Activated T-helper 2 cell treated with anti-CD3 and anti-CD28 coated beads, Interferon-gamma antibody, Interleukin-2, Interleukin-4, amounts not matched to agents 10 μg/mL and 5 μg/mL and 100 μg/mL, durations not matched to agents 14 hours and 24 hours and 36 hours (primary cell): ENCODE data around the gene TAF3. TPM values are rescaled to one million over a fixed set of nuclear protein-coding genes. Genes with fewer than 3 reads are reported as not detected.
A peak's percentile ranks its signal among the peaks of the same experiment; 100 is the strongest.
"Not testable (repeated sequence)": the region's sequence is repeated elsewhere in the genome, so short reads cannot be mapped to it uniquely, and the experiment has no call there.

Source experiments
- DNase-seq: peaks from one replicate; pipeline ENCODE4 v3.0.0; 2021; ENCODE audit warnings: low spot score
- H3K27ac Mint-ChIP-seq: one replicate; pipeline ENCODE4 v1.8.0; 2021; ENCODE audit warnings: mixed read lengths
- H3K27me3 Mint-ChIP-seq: one replicate; pipeline ENCODE4 v1.8.0; 2021; ENCODE audit warnings: low read depth, mixed read lengths
- H3K36me3 Mint-ChIP-seq: one replicate; pipeline ENCODE4 v1.8.0; 2021; ENCODE audit warnings: low read depth, mixed read lengths
- H3K4me1 Mint-ChIP-seq: one replicate; pipeline ENCODE4 v1.8.0; 2021; ENCODE audit warnings: low read depth, mixed read lengths
- H3K4me3 Mint-ChIP-seq: one replicate; pipeline ENCODE4 v1.8.0; 2021; ENCODE audit warnings: low read depth, mild to moderate bottlenecking, moderate library complexity, mixed read lengths
- H3K9me3 Mint-ChIP-seq: one replicate; pipeline ENCODE4 v1.8.0; 2021; ENCODE audit warnings: mixed read lengths
- intact Hi-C: fragments of 100-400 bp; cut with micrococcal nuclease; formaldehyde crosslinking; loops from one replicate; pipeline ENCODE4 v1.15.1; 2023
- total RNA-seq: library from RNA; stranded (reverse); gene quantifications from 2 replicates; pipeline ENCODE4 v1.2.3, GENCODE V29; 2022

The TAF3 gene, protein sequence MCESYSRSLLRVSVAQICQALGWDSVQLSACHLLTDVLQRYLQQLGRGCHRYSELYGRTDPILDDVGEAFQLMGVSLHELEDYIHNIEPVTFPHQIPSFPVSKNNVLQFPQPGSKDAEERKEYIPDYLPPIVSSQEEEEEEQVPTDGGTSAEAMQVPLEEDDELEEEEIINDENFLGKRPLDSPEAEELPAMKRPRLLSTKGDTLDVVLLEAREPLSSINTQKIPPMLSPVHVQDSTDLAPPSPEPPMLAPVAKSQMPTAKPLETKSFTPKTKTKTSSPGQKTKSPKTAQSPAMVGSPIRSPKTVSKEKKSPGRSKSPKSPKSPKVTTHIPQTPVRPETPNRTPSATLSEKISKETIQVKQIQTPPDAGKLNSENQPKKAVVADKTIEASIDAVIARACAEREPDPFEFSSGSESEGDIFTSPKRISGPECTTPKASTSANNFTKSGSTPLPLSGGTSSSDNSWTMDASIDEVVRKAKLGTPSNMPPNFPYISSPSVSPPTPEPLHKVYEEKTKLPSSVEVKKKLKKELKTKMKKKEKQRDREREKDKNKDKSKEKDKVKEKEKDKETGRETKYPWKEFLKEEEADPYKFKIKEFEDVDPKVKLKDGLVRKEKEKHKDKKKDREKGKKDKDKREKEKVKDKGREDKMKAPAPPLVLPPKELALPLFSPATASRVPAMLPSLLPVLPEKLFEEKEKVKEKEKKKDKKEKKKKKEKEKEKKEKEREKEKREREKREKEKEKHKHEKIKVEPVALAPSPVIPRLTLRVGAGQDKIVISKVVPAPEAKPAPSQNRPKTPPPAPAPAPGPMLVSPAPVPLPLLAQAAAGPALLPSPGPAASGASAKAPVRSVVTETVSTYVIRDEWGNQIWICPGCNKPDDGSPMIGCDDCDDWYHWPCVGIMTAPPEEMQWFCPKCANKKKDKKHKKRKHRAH
- 17.4 and 17.9 TPM in 2 replicates for total RNA-seq

GRCh38 chr10:7818295-7819120 lies at the start of gene TAF3:
TAF3 (plus strand) TSS chr10:7818505; CDS start chr10:7818710, 205 bp downstream.
- peak; percentile 91 for DNase-seq
- peak within 1 kb of the TSS; percentile 91 for H3K27ac Mint-ChIP-seq
- H3K27me3 Mint-ChIP-seq: peaks cover 8% of the 10 kb centered on the region
- H3K4me3 Mint-ChIP-seq: peak within 1 kb of the TSS; percentile 98
- H3K4me1 Mint-ChIP-seq: peaks cover 24% of the 10 kb centered on the region
- H3K9me3 Mint-ChIP-seq: no peaks in the 10 kb centered on the region
- intact Hi-C loops: loop anchor here (1.0 kb wide), 1 partner anchor 30 kb away; the partner anchor contains the start of gene ATP5F1C
- H3K36me3 Mint-ChIP-seq: peaks cover 8% of the 10 kb centered on the region

- Mint-ChIP-seq H3K4me3 (no peak overlapping the region), H3K9me3 (no peaks in the 10 kb centered on the region), H3K27ac (no peak overlapping the region), H3K27me3 (no peaks in the 10 kb centered on the region), H3K36me3 (peaks cover 57% of the 10 kb centered on the region), H3K4me1 (no peaks in the 10 kb centered on the region)
- DNase-seq: no peak
- intact Hi-C loops: no loop called here
Measured at GRCh38 chr10:7773845-7774801, 44.2 kb upstream of the TAF3 start.

- H3K4me1 Mint-ChIP-seq: peaks cover 3% of the 10 kb centered on the region
- H3K27me3 Mint-ChIP-seq: no peaks in the 10 kb centered on the region
- no peak overlapping the region for H3K4me3 Mint-ChIP-seq
- no peak overlapping the region for H3K27ac Mint-ChIP-seq
- peaks cover 66% of the 10 kb centered on the region for H3K36me3 Mint-ChIP-seq
- H3K9me3 Mint-ChIP-seq: no peaks in the 10 kb centered on the region
- DNase-seq: no peak
- intact Hi-C loops: no loop called here
Measured at GRCh38 chr10:7776777-7777176, 41.5 kb upstream of the TAF3 start.

GRCh38 chr10:7782194-7782593 lies 36.1 kb upstream of the TAF3 start:
- DNase-seq, H3K27me3 Mint-ChIP-seq, H3K27ac Mint-ChIP-seq, H3K9me3 Mint-ChIP-seq, H3K4me3 Mint-ChIP-seq: not testable (repeated sequence)
- intact Hi-C loops: loop anchor here (10.0 kb wide), 1 partner anchor 1523 kb away; no protein-coding TSS in a partner anchor
- Mint-ChIP-seq H3K36me3 (peaks cover 44% of the 10 kb centered on the region), H3K4me1 (peaks cover 17% of the 10 kb centered on the region)

DNA sequence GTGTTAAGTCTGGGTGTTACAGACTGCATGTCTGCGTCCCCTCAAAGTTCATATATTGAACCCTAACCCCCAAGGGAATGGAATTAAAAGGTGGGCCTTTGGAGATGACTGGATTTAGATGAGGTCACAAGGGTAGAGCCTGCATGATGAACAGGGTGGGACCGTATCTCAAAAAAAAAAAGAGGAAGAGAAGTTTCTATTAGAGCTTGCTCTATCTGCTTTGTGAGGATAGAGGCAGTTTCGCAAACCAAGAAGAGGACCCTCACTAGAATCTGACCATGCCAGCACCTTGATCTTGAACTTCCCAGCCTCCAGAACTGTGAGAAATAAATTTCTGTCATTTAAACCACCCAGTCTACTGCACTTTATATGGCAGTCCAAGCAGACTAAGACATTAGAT lies 31.9 kb upstream of the TAF3 start:
- peaks cover 26% of the 10 kb centered on the region for H3K4me1 Mint-ChIP-seq
- H3K27me3 Mint-ChIP-seq: no peaks in the 10 kb centered on the region
- intact Hi-C loops: loop anchor here (10.0 kb wide), 1 partner anchor 1518 kb away; no protein-coding TSS in a partner anchor
- H3K4me3 Mint-ChIP-seq: no peak overlapping the region
- H3K36me3 Mint-ChIP-seq: peaks cover 24% of the 10 kb centered on the region
- no peak for DNase-seq
- H3K27ac Mint-ChIP-seq: no peak overlapping the region
- no peaks in the 10 kb centered on the region for H3K9me3 Mint-ChIP-seq

- peaks cover 32% of the 10 kb centered on the region for H3K36me3 Mint-ChIP-seq
- intact Hi-C loops: loop anchor here (10.0 kb wide), 1 partner anchor 1517 kb away; no protein-coding TSS in a partner anchor
- no peak overlapping the region for H3K4me3 Mint-ChIP-seq
- H3K27me3 Mint-ChIP-seq: no peaks in the 10 kb centered on the region
- H3K4me1 Mint-ChIP-seq: peaks cover 31% of the 10 kb centered on the region
- H3K9me3 Mint-ChIP-seq: no peaks in the 10 kb centered on the region
- no peak for DNase-seq
- no peak overlapping the region for H3K27ac Mint-ChIP-seq
Measured at GRCh38 chr10:7787150-7787856, 31.0 kb upstream of the TAF3 start.

GRCh38 chr10:7787857-7788638 lies 30.3 kb upstream of the TAF3 start, which contains the start of the genes ATP5F1C and KIN:
ATP5F1C (plus strand) TSS chr10:7788177; CDS start chr10:7788208, 31 bp downstream.
KIN (minus strand) TSS chr10:7787993; CDS start chr10:7787933, 60 bp downstream.
- peaks cover 35% of the 10 kb centered on the region for H3K36me3 Mint-ChIP-seq
- intact Hi-C loops: loop anchor here (1.0 to 10.0 kb wide), 2 partner anchors 30 to 1517 kb away; partner anchors contain the start of gene TAF3
- no peaks in the 10 kb centered on the region for H3K9me3 Mint-ChIP-seq
- H3K27me3 Mint-ChIP-seq: no peaks in the 10 kb centered on the region
- no peak within 1 kb of the TSS for H3K27ac Mint-ChIP-seq
- DNase-seq: peak; percentile 97
- peaks cover 36% of the 10 kb centered on the region for H3K4me1 Mint-ChIP-seq
- H3K4me3 Mint-ChIP-seq: no peak within 1 kb of the TSS

DNA sequence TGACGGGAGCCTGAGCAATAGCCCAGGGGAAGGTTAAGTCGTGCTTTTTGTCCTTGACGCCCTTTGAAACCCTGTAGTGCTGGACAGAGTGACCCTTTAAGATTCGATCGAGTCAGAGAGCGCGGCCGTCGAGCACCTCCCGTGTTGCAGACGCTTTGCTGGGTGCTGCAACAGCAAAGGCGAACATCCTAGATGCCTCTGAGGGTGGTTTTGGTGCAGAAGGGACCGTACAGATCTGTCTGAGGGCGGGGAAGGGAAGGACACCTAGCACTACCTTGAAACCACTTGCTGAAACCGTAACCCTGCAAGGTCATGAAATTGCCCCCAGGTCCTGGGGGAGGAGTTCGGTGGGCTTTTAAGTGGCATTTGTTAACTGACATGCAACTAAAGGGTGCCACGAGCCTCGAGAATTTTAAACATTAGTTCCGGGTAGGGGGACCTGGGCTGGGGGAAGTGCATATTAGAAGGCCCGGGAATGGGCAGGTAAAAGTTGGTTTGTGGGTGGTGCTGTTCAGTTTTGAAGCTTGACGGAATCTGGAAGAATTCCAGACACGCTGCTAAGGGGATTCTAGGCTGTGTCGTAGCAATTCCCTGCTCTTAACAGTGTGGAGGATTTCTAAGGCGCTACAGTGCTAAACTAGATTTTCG lies 29.5 kb upstream of the TAF3 start:
- H3K27me3 Mint-ChIP-seq: no peaks in the 10 kb centered on the region
- intact Hi-C loops: loop anchor here (1.0 to 10.0 kb wide), 2 partner anchors 30 to 1516 kb away; partner anchors contain the start of gene TAF3
- H3K4me3 Mint-ChIP-seq: no peak overlapping the region
- peaks cover 35% of the 10 kb centered on the region for H3K4me1 Mint-ChIP-seq
- no peak for DNase-seq
- no peak overlapping the region for H3K27ac Mint-ChIP-seq
- peaks cover 36% of the 10 kb centered on the region for H3K36me3 Mint-ChIP-seq
- no peaks in the 10 kb centered on the region for H3K9me3 Mint-ChIP-seq

- no peak overlapping the region for H3K27ac Mint-ChIP-seq
- H3K36me3 Mint-ChIP-seq: peaks cover 39% of the 10 kb centered on the region
- no peak for DNase-seq
- peaks cover 41% of the 10 kb centered on the region for H3K4me1 Mint-ChIP-seq
- intact Hi-C loops: loop anchor here (10.0 kb wide), 1 partner anchor 1515 kb away; no protein-coding TSS in a partner anchor
- H3K9me3 Mint-ChIP-seq: no peaks in the 10 kb centered on the region
- no peak overlapping the region for H3K4me3 Mint-ChIP-seq
- no peaks in the 10 kb centered on the region for H3K27me3 Mint-ChIP-seq
Measured at GRCh38 chr10:7789390-7789789, 28.9 kb upstream of the TAF3 start.

- intact Hi-C loops: no loop called here
- Mint-ChIP-seq H3K27me3 (no peaks in the 10 kb centered on the region), H3K27ac (no peak overlapping the region), H3K4me1 (peaks cover 55% of the 10 kb centered on the region), H3K36me3 (peaks cover 55% of the 10 kb centered on the region), H3K4me3 (no peak overlapping the region), H3K9me3 (no peaks in the 10 kb centered on the region)
- DNase-seq: no peak
Measured at GRCh38 chr10:7792541-7792940, 25.8 kb upstream of the TAF3 start.
